Lower leg skin (tissue), 3 donors: Measurements from ENCODE around the gene ADGRG6.

Experiments
- POLR2A ChIP-seq, 2 donors: fragments of 450-650 bp; IDR thresholded peaks; one replicate each; pipeline ENCODE4 v1.6.1; 2016 to 2017; ENCODE audit warnings: antibody characterized with exemption in 2 of 2, mild to moderate bottlenecking in 1 of 2, moderate library complexity in 1 of 2
- TF ChIP-seq, protein P1 (sequence below), 3 donors: fragments of 450-650 bp; IDR thresholded peaks; one replicate each; pipeline ENCODE4 v1.5.1; 2016; ENCODE audit warnings: antibody characterized with exemption in 3 of 3, mild to moderate bottlenecking in 3 of 3, moderate library complexity in 2 of 3

GRCh38 chr6:142258757-142259156 is 43.0 kb upstream of the ADGRG6 start:
- TF ChIP-seq, protein P1, sequence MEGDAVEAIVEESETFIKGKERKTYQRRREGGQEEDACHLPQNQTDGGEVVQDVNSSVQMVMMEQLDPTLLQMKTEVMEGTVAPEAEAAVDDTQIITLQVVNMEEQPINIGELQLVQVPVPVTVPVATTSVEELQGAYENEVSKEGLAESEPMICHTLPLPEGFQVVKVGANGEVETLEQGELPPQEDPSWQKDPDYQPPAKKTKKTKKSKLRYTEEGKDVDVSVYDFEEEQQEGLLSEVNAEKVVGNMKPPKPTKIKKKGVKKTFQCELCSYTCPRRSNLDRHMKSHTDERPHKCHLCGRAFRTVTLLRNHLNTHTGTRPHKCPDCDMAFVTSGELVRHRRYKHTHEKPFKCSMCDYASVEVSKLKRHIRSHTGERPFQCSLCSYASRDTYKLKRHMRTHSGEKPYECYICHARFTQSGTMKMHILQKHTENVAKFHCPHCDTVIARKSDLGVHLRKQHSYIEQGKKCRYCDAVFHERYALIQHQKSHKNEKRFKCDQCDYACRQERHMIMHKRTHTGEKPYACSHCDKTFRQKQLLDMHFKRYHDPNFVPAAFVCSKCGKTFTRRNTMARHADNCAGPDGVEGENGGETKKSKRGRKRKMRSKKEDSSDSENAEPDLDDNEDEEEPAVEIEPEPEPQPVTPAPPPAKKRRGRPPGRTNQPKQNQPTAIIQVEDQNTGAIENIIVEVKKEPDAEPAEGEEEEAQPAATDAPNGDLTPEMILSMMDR (IDR thresholded peaks at IDR 0.05) = no peak
- no peak for TF ChIP-seq POLR2A (IDR thresholded peaks at IDR 0.05)
